HCT116 (cell line): Measurements from ENCODE around the gene NFXL1. TPM values are rescaled to one million over a fixed set of nuclear protein-coding genes. Genes with fewer than 3 reads are reported as not detected.

Source experiments
- ATAC-seq: fragments of 200-7000 bp; cut with Tn5 transposase; 2 replicates; pipeline ENCODE4 v1.9.1; 2020; ENCODE audit warnings: mild to moderate bottlenecking, moderate library complexity
- BruUV-seq: library from RNA; stranded (reverse); fragments of 400-500 nt; replicated peaks from 2 replicates; lab custom pipeline; 2021; lab: Mats Ljungman, UMichigan
- CTCF ChIA-PET: fragments of 300-600 bp; sonication (Branson Sonifier 250); formaldehyde crosslinking; loops from one replicate; lab custom pipeline; 2021; ENCODE audit warnings: antibody characterized with exemption; lab: Charles Lee
- POLR2A ChIA-PET: fragments of 300-600, 350-600 bp; sonication (Branson Sonifier 250); formaldehyde crosslinking; loops from one replicate; lab custom pipeline; 2021; ENCODE audit warnings: antibody characterized with exemption; lab: Charles Lee
- RAD21 ChIA-PET, 2 experiments: fragments of 300-600 bp; sonication (Branson Sonifier 250); formaldehyde crosslinking; loops; one replicate each; lab custom pipeline; 2023; ENCODE audit warnings: low total read pairs in 2 of 2; ENCODE audit not compliant: uncharacterized antibody in 2 of 2, unreplicated experiment in 2 of 2, low non-redundant PET in 1 of 2; lab: Charles Lee
- DNase-seq: peaks from one replicate; pipeline ENCODE4 v3.0.0-alpha.2; 2010; ENCODE audit warnings: low read depth, low spot score
- H2AFZ ChIP-seq: fragments of 200-600 bp; shearing (Covaris generic), sonication (generic); 2 replicates; pipeline ENCODE4 v1.6.1; 2017; ENCODE audit warnings: low read depth, mixed run types, mixed read lengths, antibody characterized with exemption, low read length; ENCODE audit not compliant: poor library complexity, severe bottlenecking
- H3K27ac ChIP-seq: 2 replicates; pipeline ENCODE4 v1.5.1; 2012; ENCODE audit warnings: low read depth, low read length
- H3K27me3 ChIP-seq: fragments of 200-600 bp; sonication (generic); 2 replicates; pipeline ENCODE4 v1.6.1; 2016; ENCODE audit warnings: mixed run types, low read length, mixed read lengths; ENCODE audit not compliant: insufficient read depth
- H3K36me3 ChIP-seq, 2 experiments: fragments of 200-500 bp in 1 of 2; fragments of 200-600 bp in 1 of 2; sonication (Bioruptor generic) in 1 of 2; sonication (generic) in 1 of 2; 2 replicates each; pipeline versions ENCODE4 v1.5.1 to v1.6.1; 2014 to 2016; ENCODE audit warnings: low read length in 2 of 2, inconsistent platforms in 1 of 2, mixed read lengths in 1 of 2, mixed run types in 1 of 2; ENCODE audit not compliant: insufficient read depth in 2 of 2, control insufficient read depth in 1 of 2
- H3K4me1 ChIP-seq, 2 experiments: fragments of 200-600 bp in 1 of 2; sonication (generic) in 1 of 2; 2 replicates each; pipeline versions ENCODE4 v1.5.1 to v1.6.1; 2012 to 2017; ENCODE audit warnings: low read length in 2 of 2, inconsistent platforms in 1 of 2, mild to moderate bottlenecking in 1 of 2, mixed read lengths in 1 of 2, mixed run types in 1 of 2, moderate library complexity in 1 of 2; ENCODE audit not compliant: insufficient read depth in 2 of 2, control insufficient read depth in 1 of 2
- H3K4me2 ChIP-seq: fragments of 200-600 bp; sonication (generic); 2 replicates; pipeline ENCODE4 v1.6.1; 2017; ENCODE audit warnings: mixed run types, low read length, mixed read lengths
- H3K4me3 ChIP-seq, 2 experiments: fragments of 200-600 bp in 1 of 2; sonication (generic) in 1 of 2; replicated peaks in 1 of 2; 2 replicates each; pipeline ENCODE4 v1.5.1; 2011 to 2016; ENCODE audit warnings: low read length in 2 of 2, control low read depth in 1 of 2, low read depth in 1 of 2, mild to moderate bottlenecking in 1 of 2, mixed read lengths in 1 of 2, mixed run types in 1 of 2
- H3K79me2 ChIP-seq: fragments of 200-600 bp; sonication (generic); 2 replicates; pipeline ENCODE4 v1.6.1; 2017; ENCODE audit warnings: mild to moderate bottlenecking, mixed run types, low read length, moderate library complexity, mixed read lengths; ENCODE audit not compliant: insufficient read depth
- H3K9ac ChIP-seq: fragments of 200-600 bp; sonication (generic); 2 replicates; pipeline ENCODE4 v1.6.1; 2016; ENCODE audit warnings: low read length, mixed read lengths
- H3K9me2 ChIP-seq: fragments of 200-600 bp; sonication (generic), shearing (Covaris generic); 2 replicates; pipeline ENCODE4 v1.6.1; 2017; ENCODE audit warnings: mixed run types, mild to moderate bottlenecking, moderate library complexity; ENCODE audit not compliant: insufficient read depth
- H3K9me3 ChIP-seq, 2 experiments: fragments of 200-500 bp in 1 of 2; fragments of 200-600 bp in 1 of 2; sonication (Bioruptor generic) in 1 of 2; sonication (generic) in 1 of 2; 2 replicates each; pipeline ENCODE4 v1.6.1; 2014 to 2017; ENCODE audit warnings: low read length in 2 of 2, mixed read lengths in 2 of 2, inconsistent platforms in 1 of 2, low read depth in 1 of 2, mild to moderate bottlenecking in 1 of 2, mixed run types in 1 of 2, moderate library complexity in 1 of 2; ENCODE audit not compliant: control insufficient read depth in 1 of 2, insufficient read depth in 1 of 2
- H4K20me1 ChIP-seq: fragments of 200-600 bp; sonication (generic), shearing (Covaris generic); 2 replicates; pipeline ENCODE4 v1.6.1; 2017; ENCODE audit warnings: mixed run types, mild to moderate bottlenecking, moderate library complexity; ENCODE audit not compliant: insufficient read depth
- ATF3 ChIP-seq: IDR thresholded peaks from 2 replicates; pipeline ENCODE4 v1.6.1; 2012
- CBX3 ChIP-seq: IDR thresholded peaks from 2 replicates; pipeline ENCODE4 v1.6.1; 2012; ENCODE audit warnings: low read depth
- CEBPB ChIP-seq: IDR thresholded peaks from 2 replicates; pipeline ENCODE4 v1.6.1; 2012; ENCODE audit warnings: low read depth
- CTCF ChIP-seq, 3 experiments: fragments of 200-600 bp in 1 of 3; sonication (generic) in 1 of 3; IDR thresholded peaks in 2 of 3; conservative IDR thresholded peaks in 1 of 3; 2 replicates each; pipeline ENCODE4 v1.5.1; 2012 to 2017; ENCODE audit warnings: low read depth in 2 of 3, low read length in 2 of 3, antibody characterized with exemption in 1 of 3, borderline replicate concordance in 1 of 3, control low read depth in 1 of 3, mild to moderate bottlenecking in 1 of 3, mixed read lengths in 1 of 3, mixed run types in 1 of 3, moderate library complexity in 1 of 3; ENCODE audit not compliant: insufficient read depth in 1 of 3
- EGR1 ChIP-seq: IDR thresholded peaks from 2 replicates; pipeline ENCODE4 v1.6.1; 2012; ENCODE audit warnings: low read depth
- ELF1 ChIP-seq: IDR thresholded peaks from 2 replicates; pipeline ENCODE4 v1.6.1; 2012; ENCODE audit warnings: low read depth, borderline replicate concordance
- EZH2 ChIP-seq: fragments of 200-600 bp; sonication (generic); IDR thresholded peaks from 2 replicates; pipeline ENCODE4 v1.6.1; 2017; ENCODE audit warnings: antibody characterized with exemption, mixed run types
- EZH2phosphoT487 ChIP-seq: fragments of 200-600 bp; IDR thresholded peaks from 2 replicates; pipeline ENCODE4 v1.6.1; 2018; ENCODE audit warnings: antibody characterized with exemption, borderline replicate concordance
- FOSL1 ChIP-seq: IDR thresholded peaks from 2 replicates; pipeline ENCODE4 v1.6.1; 2012; ENCODE audit warnings: low read depth
- JUND ChIP-seq: IDR thresholded peaks from 2 replicates; pipeline ENCODE4 v1.6.1; 2012
- POLR2AphosphoS5 ChIP-seq: IDR thresholded peaks from 2 replicates; pipeline ENCODE4 v1.6.1; 2011; ENCODE audit warnings: mild to moderate bottlenecking, low read depth, low read length, moderate library complexity
- RAD21 ChIP-seq: IDR thresholded peaks from 2 replicates; pipeline ENCODE4 v1.6.1; 2012; ENCODE audit warnings: low read depth, mild to moderate bottlenecking
- SP1 ChIP-seq: IDR thresholded peaks from 2 replicates; pipeline ENCODE4 v1.6.1; 2012; ENCODE audit warnings: low read depth
- SRF ChIP-seq: IDR thresholded peaks from 2 replicates; pipeline ENCODE4 v1.6.1; 2012; ENCODE audit warnings: low read depth
- TCF7L2 ChIP-seq: IDR thresholded peaks from 2 replicates; pipeline ENCODE4 v1.7.0; 2011; ENCODE audit warnings: borderline replicate concordance, inconsistent platforms; ENCODE audit not compliant: insufficient read depth, insufficient read length; ENCODE audit errors: extremely low read depth
- YY1 ChIP-seq: IDR thresholded peaks from 2 replicates; pipeline ENCODE4 v1.6.1; 2011; ENCODE audit warnings: low read length, low read depth, moderate library complexity, mild to moderate bottlenecking; ENCODE audit not compliant: insufficient replicate concordance; ENCODE audit errors: extremely low read depth
- ZFX ChIP-seq: fragments of 450-650 bp; IDR thresholded peaks from 2 replicates; pipeline ENCODE4 v1.6.1; 2017
- ZNF274 ChIP-seq: fragments of 200-500 bp; sonication (Bioruptor generic); IDR thresholded peaks from 2 replicates; pipeline ENCODE4 v1.6.1; 2014; ENCODE audit warnings: mild to moderate bottlenecking, low read depth, low read length, inconsistent platforms
- intact Hi-C: fragments of 100-400 bp; cut with micrococcal nuclease; formaldehyde crosslinking; loops from 2 replicates; pipeline ENCODE4 v1.10.0; 2022
- total RNA-seq: library from RNA; stranded (reverse); gene quantifications from one replicate; pipeline ENCODE4 v1.2.1, GENCODE V29; 2021; ENCODE audit not compliant: unreplicated experiment
- TF ChIP-seq, protein P1 (sequence below): IDR thresholded peaks from 2 replicates; pipeline ENCODE4 v1.6.1; 2012; ENCODE audit warnings: low read depth
- TF ChIP-seq, protein P2 (sequence below): IDR thresholded peaks from 2 replicates; pipeline ENCODE4 v1.6.1; 2012

Gene NFXL1
- total RNA-seq, 1 experiment from 2014 or later = 26.8 TPM

DNA sequence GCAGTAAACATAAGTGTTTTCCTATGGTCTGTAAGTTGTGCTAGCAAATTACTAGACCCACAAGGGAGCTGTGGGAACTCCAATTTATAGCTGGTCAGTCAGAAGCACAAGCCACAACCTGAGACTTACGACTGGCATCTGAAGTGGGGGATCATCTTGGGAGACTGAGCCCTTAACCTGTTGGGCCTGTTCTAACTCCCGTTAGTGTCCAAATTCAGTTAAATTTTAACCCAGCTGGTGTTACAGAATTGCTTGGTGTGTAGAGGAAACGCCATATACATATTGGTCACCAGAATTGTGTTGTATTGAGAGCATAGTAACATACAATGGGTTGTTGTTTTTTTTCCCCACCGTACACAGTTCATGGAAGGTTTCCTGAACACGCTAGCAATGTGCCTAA, 25.1 kb upstream of the NFXL1 start:
- intact Hi-C loops = no loop called here
- DNase-seq (no peak), ATAC-seq (no peak)
- Histone ChIP-seq H3K79me2 (no peaks in the 10 kb centered on the region), H3K4me1 (no peaks in the 10 kb centered on the region), H3K27ac (no peak overlapping the region), H3K9me3 (no peaks in the 10 kb centered on the region), H4K20me1 (no peaks in the 10 kb centered on the region), H3K4me2 (no peak overlapping the region), H2AFZ (no peak overlapping the region), H3K9ac (no peak overlapping the region), H3K27me3 (no peaks in the 10 kb centered on the region), H3K4me3 (no peak overlapping the region), H3K9me2 (0 out of 2 replicates have a peak, but pooled peaks cover 4% of the 10 kb centered on the region), H3K36me3 (no peaks in the 10 kb centered on the region)
- BruUV-seq = no TSS peak
- ChIA-PET CTCF (no interaction called here), RAD21 (no interaction called here), POLR2A (no interaction called here)
- no peak for TF ChIP-seq FOSL1
- TF ChIP-seq POLR2AphosphoS5 = no peak
- no peak for TF ChIP-seq ELF1
- no peak for TF ChIP-seq SRF
- no peak for TF ChIP-seq CTCF (IDR thresholded peaks at IDR 0.05 in 2 of 3, conservative IDR thresholded peaks at IDR 0.05 in 1 of 3; ENCODE audit: borderline replicate concordance in 1 of 3, insufficient read depth in 1 of 3, low read depth in 2 of 3, low read length in 2 of 3)
- TF ChIP-seq EZH2phosphoT487 = no peak
- no peak for TF ChIP-seq EGR1
- TF ChIP-seq RAD21 = no peak
- no peak for TF ChIP-seq ZNF274
- TF ChIP-seq, protein P1, sequence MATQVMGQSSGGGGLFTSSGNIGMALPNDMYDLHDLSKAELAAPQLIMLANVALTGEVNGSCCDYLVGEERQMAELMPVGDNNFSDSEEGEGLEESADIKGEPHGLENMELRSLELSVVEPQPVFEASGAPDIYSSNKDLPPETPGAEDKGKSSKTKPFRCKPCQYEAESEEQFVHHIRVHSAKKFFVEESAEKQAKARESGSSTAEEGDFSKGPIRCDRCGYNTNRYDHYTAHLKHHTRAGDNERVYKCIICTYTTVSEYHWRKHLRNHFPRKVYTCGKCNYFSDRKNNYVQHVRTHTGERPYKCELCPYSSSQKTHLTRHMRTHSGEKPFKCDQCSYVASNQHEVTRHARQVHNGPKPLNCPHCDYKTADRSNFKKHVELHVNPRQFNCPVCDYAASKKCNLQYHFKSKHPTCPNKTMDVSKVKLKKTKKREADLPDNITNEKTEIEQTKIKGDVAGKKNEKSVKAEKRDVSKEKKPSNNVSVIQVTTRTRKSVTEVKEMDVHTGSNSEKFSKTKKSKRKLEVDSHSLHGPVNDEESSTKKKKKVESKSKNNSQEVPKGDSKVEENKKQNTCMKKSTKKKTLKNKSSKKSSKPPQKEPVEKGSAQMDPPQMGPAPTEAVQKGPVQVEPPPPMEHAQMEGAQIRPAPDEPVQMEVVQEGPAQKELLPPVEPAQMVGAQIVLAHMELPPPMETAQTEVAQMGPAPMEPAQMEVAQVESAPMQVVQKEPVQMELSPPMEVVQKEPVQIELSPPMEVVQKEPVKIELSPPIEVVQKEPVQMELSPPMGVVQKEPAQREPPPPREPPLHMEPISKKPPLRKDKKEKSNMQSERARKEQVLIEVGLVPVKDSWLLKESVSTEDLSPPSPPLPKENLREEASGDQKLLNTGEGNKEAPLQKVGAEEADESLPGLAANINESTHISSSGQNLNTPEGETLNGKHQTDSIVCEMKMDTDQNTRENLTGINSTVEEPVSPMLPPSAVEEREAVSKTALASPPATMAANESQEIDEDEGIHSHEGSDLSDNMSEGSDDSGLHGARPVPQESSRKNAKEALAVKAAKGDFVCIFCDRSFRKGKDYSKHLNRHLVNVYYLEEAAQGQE = no peak
- no peak for TF ChIP-seq JUND
- TF ChIP-seq TCF7L2 = no peak
- TF ChIP-seq CBX3 = no peak
- no peak for TF ChIP-seq ZFX
- TF ChIP-seq EZH2 = no peak
- TF ChIP-seq, protein P2, sequence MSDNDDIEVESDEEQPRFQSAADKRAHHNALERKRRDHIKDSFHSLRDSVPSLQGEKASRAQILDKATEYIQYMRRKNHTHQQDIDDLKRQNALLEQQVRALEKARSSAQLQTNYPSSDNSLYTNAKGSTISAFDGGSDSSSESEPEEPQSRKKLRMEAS = no peak
- TF ChIP-seq SP1 = no peak
- no peak for TF ChIP-seq ATF3
- TF ChIP-seq CEBPB = no peak
- no peak for TF ChIP-seq YY1
